KMS-11 (cell line): Measurements from ENCODE around the gene ABCC2.

Experiments
- H2AFZ ChIP-seq: fragments of 200-600 bp; sonication (generic); 2 replicates; pipeline ENCODE4 v1.6.1; 2016; ENCODE audit warnings: antibody characterized with exemption, mixed run types, low read depth
- H3K27ac ChIP-seq: fragments of 200-600 bp; sonication (generic); 2 replicates; pipeline ENCODE4 v1.6.1; 2016; ENCODE audit warnings: mild to moderate bottlenecking, mixed run types
- H3K27me3 ChIP-seq: fragments of 200-600 bp; sonication (generic); 2 replicates; pipeline ENCODE4 v1.6.1; 2017; ENCODE audit warnings: mild to moderate bottlenecking, low read depth, mixed run types, moderate library complexity; ENCODE audit not compliant: insufficient read depth
- H3K36me3 ChIP-seq: fragments of 200-600 bp; sonication (generic); 2 replicates; pipeline ENCODE4 v1.6.1; 2017; ENCODE audit warnings: mild to moderate bottlenecking, mixed run types; ENCODE audit not compliant: insufficient read depth
- H3K4me1 ChIP-seq: fragments of 200-600 bp; sonication (generic); 2 replicates; pipeline ENCODE4 v1.6.1; 2016; ENCODE audit warnings: mild to moderate bottlenecking, low read depth, mixed run types; ENCODE audit not compliant: poor library complexity, severe bottlenecking
- H3K4me2 ChIP-seq: fragments of 200-600 bp; sonication (generic); 2 replicates; pipeline ENCODE4 v1.7.0; 2016; ENCODE audit warnings: mild to moderate bottlenecking, mixed run types
- H3K4me3 ChIP-seq: fragments of 200-600 bp; sonication (generic); IDR thresholded peaks from 2 replicates; pipeline ENCODE4 v1.6.1; 2017; ENCODE audit warnings: low read depth, low read length, mixed read lengths; ENCODE audit not compliant: insufficient read depth
- H3K79me2 ChIP-seq: fragments of 200-600 bp; sonication (generic); 2 replicates; pipeline ENCODE4 v1.6.1; 2016; ENCODE audit warnings: low read depth, mixed run types; ENCODE audit not compliant: insufficient read depth
- H3K9ac ChIP-seq: fragments of 200-600 bp; sonication (generic); 2 replicates; pipeline ENCODE4 v1.6.1; 2016; ENCODE audit warnings: mild to moderate bottlenecking, mixed run types
- H4K20me1 ChIP-seq: fragments of 200-600 bp; sonication (generic); 2 replicates; pipeline ENCODE4 v1.6.1; 2016; ENCODE audit warnings: mild to moderate bottlenecking, mixed run types; ENCODE audit not compliant: insufficient read depth
- CTCF ChIP-seq: fragments of 200-600 bp; sonication (generic); conservative IDR thresholded peaks from 2 replicates; pipeline ENCODE4 v1.6.1; 2017; ENCODE audit warnings: low read depth, mild to moderate bottlenecking, antibody characterized with exemption, low read length, moderate library complexity, mixed read lengths

ABCC2 gene

GRCh38 chr10:99748823-99749451 lies 33.5 kb upstream of the ABCC2 start:
- no peak for TF ChIP-seq CTCF
- 0 out of 2 replicates have a peak, but pooled peaks cover under 1% of the 10 kb centered on the region for H3K36me3 ChIP-seq
- H3K4me2 ChIP-seq: no peak overlapping the region
- no peak overlapping the region for H3K9ac ChIP-seq
- H2AFZ ChIP-seq: no peak overlapping the region
- no peaks in the 10 kb centered on the region for H3K4me1 ChIP-seq
- no peak overlapping the region for H3K4me3 ChIP-seq
- H3K27me3 ChIP-seq: no peaks in the 10 kb centered on the region
- H3K27ac ChIP-seq: no peak overlapping the region
- no peaks in the 10 kb centered on the region for H3K79me2 ChIP-seq
- H4K20me1 ChIP-seq: no peaks in the 10 kb centered on the region

- Histone ChIP-seq H3K36me3 (no peaks in the 10 kb centered on the region), H3K4me1 (no peaks in the 10 kb centered on the region), H3K9ac (no peak overlapping the region), H3K27me3 (no peaks in the 10 kb centered on the region), H2AFZ (no peak overlapping the region), H3K27ac (no peak overlapping the region), H3K4me3 (no peak overlapping the region), H4K20me1 (no peaks in the 10 kb centered on the region), H3K4me2 (no peak overlapping the region), H3K79me2 (no peaks in the 10 kb centered on the region)
- TF ChIP-seq CTCF: no peak
Measured at GRCh38 chr10:99750641-99751040, 31.8 kb upstream of the ABCC2 start.

GRCh38 chr10:99754670-99755069 lies 27.8 kb upstream of the ABCC2 start:
- Histone ChIP-seq H3K4me1 (no peaks in the 10 kb centered on the region), H3K4me3 (no peak overlapping the region), H3K4me2 (no peak overlapping the region), H3K27me3 (no peaks in the 10 kb centered on the region), H4K20me1 (no peaks in the 10 kb centered on the region), H3K27ac (no peak overlapping the region), H3K36me3 (no peaks in the 10 kb centered on the region), H3K79me2 (no peaks in the 10 kb centered on the region), H3K9ac (no peak overlapping the region), H2AFZ (no peak overlapping the region)
- TF ChIP-seq CTCF: no peak

- Histone ChIP-seq H4K20me1 (no peaks in the 10 kb centered on the region), H3K36me3 (no peaks in the 10 kb centered on the region), H3K4me2 (no peak overlapping the region), H3K4me1 (no peaks in the 10 kb centered on the region), H3K9ac (no peak overlapping the region), H3K27ac (no peak overlapping the region), H3K4me3 (no peak overlapping the region), H2AFZ (no peak overlapping the region), H3K27me3 (no peaks in the 10 kb centered on the region), H3K79me2 (no peaks in the 10 kb centered on the region)
- no peak for TF ChIP-seq CTCF
Measured at GRCh38 chr10:99756159-99756558, 26.3 kb upstream of the ABCC2 start.
